Esophagus muscularis mucosa (tissue), 4 donors: ENCODE results near the gene FKBP8. TPM values are rescaled to one million over a fixed set of nuclear protein-coding genes. Genes with fewer than 3 reads are reported as not detected.
"Not testable (repeated sequence)": the region's sequence is repeated elsewhere in the genome, so short reads cannot be mapped to it uniquely, and the experiment has no call there.

ENCODE experiments used
- DNase-seq: peaks from one replicate; pipeline ENCODE4 v3.0.0-alpha.2; 2017; ENCODE audit errors: extremely low spot score
- H3K27ac ChIP-seq, 4 donors: fragments of 200-600 bp; sonication (generic); replicated peaks in 1 of 4; 1 replicate in 3 of 4; 2 replicates in 1 of 4; pipeline ENCODE4 v1.5.1; 2016 to 2019; ENCODE audit warnings: mild to moderate bottlenecking in 1 of 4
- H3K27me3 ChIP-seq, 4 donors: fragments of 200-600 bp; sonication (generic); one replicate each; pipeline versions ENCODE4 v1.5.1 to v1.6.0; 2016 to 2019
- H3K36me3 ChIP-seq, 4 donors: fragments of 200-600 bp; sonication (generic); one replicate each; pipeline ENCODE4 v1.5.1; 2016 to 2019
- H3K4me1 ChIP-seq, 4 donors: fragments of 200-600 bp; sonication (generic); one replicate each; pipeline ENCODE4 v1.5.1; 2016 to 2019
- H3K4me3 ChIP-seq, 4 donors: fragments of 200-600 bp; sonication (generic); 1 replicate in 2 of 4; 2 replicates in 2 of 4; pipeline ENCODE4 v1.5.1; 2016 to 2019; ENCODE audit warnings: mild to moderate bottlenecking in 4 of 4, moderate library complexity in 1 of 4
- H3K9me3 ChIP-seq, 4 donors: fragments of 200-600 bp; sonication (generic); 1 replicate in 3 of 4; 2 replicates in 1 of 4; pipeline ENCODE4 v1.5.1; 2016 to 2019
- EP300 ChIP-seq: sonication (generic); formaldehyde crosslinking; IDR thresholded peaks from one replicate; pipeline ENCODE4 v1.6.1; 2017; ENCODE audit warnings: antibody characterized with exemption
- POLR2A ChIP-seq: fragments of 450-650 bp; IDR thresholded peaks from one replicate; pipeline ENCODE4 v1.6.1; 2017; ENCODE audit warnings: antibody characterized with exemption, moderate library complexity, mild to moderate bottlenecking, low read depth
- POLR2AphosphoS5 ChIP-seq, 2 donors: sonication (generic); formaldehyde crosslinking; IDR thresholded peaks; one replicate each; pipeline ENCODE4 v1.6.1; 2017; ENCODE audit warnings: antibody characterized with exemption in 2 of 2
- WGBS: methylation state at CpG from one replicate; pipeline ENCODE4 v1.1.5; 2018; 5-methylcytosine and 5-hydroxymethylcytosine counted together
- intact Hi-C: fragments of 100-400 bp; cut with DNase I; formaldehyde crosslinking; loops from one replicate; pipeline ENCODE4 v1.15.1; 2023
- total RNA-seq, 4 donors: library from RNA; depleted of rRNA; stranded (reverse); fragments of >200 nt; gene quantifications; one replicate each; pipeline versions ENCODE4 v1.1.0 to v1.2.1, GENCODE V29; 2016
- TF ChIP-seq, protein P1 (sequence below), 3 experiments: fragments of 200-600 bp in 2 of 3; fragments of 450-650 bp in 1 of 3; sonication (generic) in 2 of 3; IDR thresholded peaks; one replicate each; pipeline ENCODE4 v1.5.1; 2017 to 2019; ENCODE audit warnings: antibody characterized with exemption in 3 of 3, mild to moderate bottlenecking in 2 of 3, moderate library complexity in 1 of 3

The FKBP8 gene
- total RNA-seq, 4 donors from 2014 or later: 420 to 568 (median 430) TPM

DNA sequence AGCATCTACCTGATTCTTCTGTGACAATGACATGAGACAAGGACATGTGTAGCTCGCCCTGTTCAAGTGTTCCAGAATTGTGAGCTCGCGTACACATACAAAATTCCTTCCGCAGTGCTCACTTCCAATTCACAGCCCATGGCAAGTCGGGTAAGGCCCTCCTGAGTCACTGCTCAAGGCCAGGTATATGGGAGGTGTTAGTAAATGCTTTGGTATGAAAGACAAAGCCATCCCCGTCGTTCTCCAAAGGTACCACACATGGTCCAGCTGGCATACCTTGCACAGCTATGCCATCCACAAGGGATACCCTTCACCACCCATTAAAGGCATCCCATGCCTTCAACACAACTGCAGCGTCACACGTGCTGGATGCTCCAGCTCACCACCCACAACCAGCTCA lies 17.1 kb downstream of the FKBP8 start:
- Histone ChIP-seq H3K27me3 (no peaks in the 10 kb centered on the region), H3K4me1 (peaks cover 0 to 11% (median 11%) of the 10 kb centered on the region in 4 donors), H3K4me3 (no peak overlapping the region), H3K36me3 (peaks cover 3 to 10% (median 5%) of the 10 kb centered on the region in 4 donors), H3K9me3 (no peaks in the 10 kb centered on the region), H3K27ac (no peak overlapping the region)
- 90% methylated on average over 9 of the region's 9 CpGs for whole genome bisulfite sequencing
- no peak for DNase-seq
- TF ChIP-seq POLR2AphosphoS5 (IDR thresholded peaks at IDR 0.05): no peak
- TF ChIP-seq EP300: no peak
- no peak for TF ChIP-seq POLR2A
- TF ChIP-seq, protein P1, sequence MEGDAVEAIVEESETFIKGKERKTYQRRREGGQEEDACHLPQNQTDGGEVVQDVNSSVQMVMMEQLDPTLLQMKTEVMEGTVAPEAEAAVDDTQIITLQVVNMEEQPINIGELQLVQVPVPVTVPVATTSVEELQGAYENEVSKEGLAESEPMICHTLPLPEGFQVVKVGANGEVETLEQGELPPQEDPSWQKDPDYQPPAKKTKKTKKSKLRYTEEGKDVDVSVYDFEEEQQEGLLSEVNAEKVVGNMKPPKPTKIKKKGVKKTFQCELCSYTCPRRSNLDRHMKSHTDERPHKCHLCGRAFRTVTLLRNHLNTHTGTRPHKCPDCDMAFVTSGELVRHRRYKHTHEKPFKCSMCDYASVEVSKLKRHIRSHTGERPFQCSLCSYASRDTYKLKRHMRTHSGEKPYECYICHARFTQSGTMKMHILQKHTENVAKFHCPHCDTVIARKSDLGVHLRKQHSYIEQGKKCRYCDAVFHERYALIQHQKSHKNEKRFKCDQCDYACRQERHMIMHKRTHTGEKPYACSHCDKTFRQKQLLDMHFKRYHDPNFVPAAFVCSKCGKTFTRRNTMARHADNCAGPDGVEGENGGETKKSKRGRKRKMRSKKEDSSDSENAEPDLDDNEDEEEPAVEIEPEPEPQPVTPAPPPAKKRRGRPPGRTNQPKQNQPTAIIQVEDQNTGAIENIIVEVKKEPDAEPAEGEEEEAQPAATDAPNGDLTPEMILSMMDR (IDR thresholded peaks at IDR 0.05): no peak
- intact Hi-C loops: no loop called here

DNA sequence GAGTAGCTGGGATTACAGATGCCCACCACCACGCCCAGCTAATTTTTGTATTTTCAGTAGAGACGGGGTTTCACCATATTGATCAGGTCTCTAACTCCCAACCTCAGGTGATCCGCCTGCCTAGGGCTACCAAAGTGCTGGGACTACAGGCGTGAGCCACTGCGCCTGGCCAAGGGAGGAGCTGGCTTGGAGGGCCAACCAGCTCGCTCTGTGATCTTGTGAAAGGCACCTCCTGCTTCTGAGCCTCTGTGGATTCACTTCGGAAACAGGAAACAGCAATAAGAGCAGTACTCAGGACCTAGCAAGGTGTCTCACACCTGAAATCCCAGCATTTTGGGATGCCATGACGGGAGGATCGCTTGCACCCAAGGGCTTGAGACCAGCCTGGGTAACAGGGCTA lies 19.5 kb downstream of the FKBP8 start:
- TF ChIP-seq POLR2AphosphoS5 (IDR thresholded peaks at IDR 0.05) (no peak), POLR2A (no peak), EP300 (no peak)
- TF ChIP-seq, protein P1 (IDR thresholded peaks at IDR 0.05): no peak
- peaks cover 15 to 30% (median 21%) of the 10 kb centered on the region in 4 donors for H3K4me1 ChIP-seq

DNA sequence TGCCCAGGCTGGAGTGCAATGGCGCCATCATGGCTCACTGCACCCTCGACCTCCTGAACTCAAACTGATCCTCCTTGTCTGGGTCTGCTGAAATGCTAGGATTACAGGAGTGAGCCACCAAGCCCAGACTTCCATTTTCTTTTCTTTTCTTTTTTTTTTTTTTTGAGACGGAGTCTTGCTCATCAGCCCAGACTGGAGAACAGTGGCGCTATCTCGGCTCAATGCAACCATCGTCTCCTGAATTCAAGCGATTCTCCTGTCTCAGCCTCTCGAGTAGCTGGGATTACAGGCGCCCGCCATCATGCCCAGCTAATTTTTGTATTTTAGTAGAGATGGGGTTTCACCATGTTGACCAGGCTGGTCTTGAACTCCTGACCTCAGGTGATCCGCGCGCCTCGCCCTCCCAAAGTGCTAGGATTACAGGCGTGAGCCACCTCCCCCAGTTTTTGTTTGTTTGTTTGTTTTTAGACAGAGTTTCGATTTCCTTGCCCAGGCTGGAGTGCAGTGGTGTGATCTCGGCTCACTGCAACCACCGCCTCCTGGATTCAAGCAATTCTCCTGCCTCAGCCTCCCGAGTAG lies 20.4 kb downstream of the FKBP8 start:
- not testable (repeated sequence) for H3K27me3 ChIP-seq, DNase-seq, H3K36me3 ChIP-seq, H3K9me3 ChIP-seq
- Histone ChIP-seq H3K27ac (peak overlapping the region; percentile 64 to 99 (median 82)), H3K4me3 (peak overlapping the region; percentile 24 to 98 (median 28)), H3K4me1 (peaks cover 18 to 39% (median 29%) of the 10 kb centered on the region in 4 donors)
- WGBS: 72% methylated on average over 19 of the region's 19 CpGs
- intact Hi-C loops: loop anchor here (5.0 kb wide), 3 partner anchors 34 to 61 kb away; partner anchors contain the start of gene KXD1

More for the DNA sequence above, 19.5 kb downstream of the FKBP8 start:
- no peak overlapping the region for H3K27ac ChIP-seq
- intact Hi-C loops: loop anchor here (5.0 kb wide), 3 partner anchors 33 to 62 kb away; partner anchors contain the start of gene KXD1
- H3K4me3 ChIP-seq: no peak overlapping the region
- H3K27me3 ChIP-seq: no peaks in the 10 kb centered on the region
- DNase-seq: no peak
- H3K36me3 ChIP-seq: no peaks in the 10 kb centered on the region
- no peaks in the 10 kb centered on the region for H3K9me3 ChIP-seq
- 88% methylated on average over 3 of the region's 9 CpGs for WGBS

DNA sequence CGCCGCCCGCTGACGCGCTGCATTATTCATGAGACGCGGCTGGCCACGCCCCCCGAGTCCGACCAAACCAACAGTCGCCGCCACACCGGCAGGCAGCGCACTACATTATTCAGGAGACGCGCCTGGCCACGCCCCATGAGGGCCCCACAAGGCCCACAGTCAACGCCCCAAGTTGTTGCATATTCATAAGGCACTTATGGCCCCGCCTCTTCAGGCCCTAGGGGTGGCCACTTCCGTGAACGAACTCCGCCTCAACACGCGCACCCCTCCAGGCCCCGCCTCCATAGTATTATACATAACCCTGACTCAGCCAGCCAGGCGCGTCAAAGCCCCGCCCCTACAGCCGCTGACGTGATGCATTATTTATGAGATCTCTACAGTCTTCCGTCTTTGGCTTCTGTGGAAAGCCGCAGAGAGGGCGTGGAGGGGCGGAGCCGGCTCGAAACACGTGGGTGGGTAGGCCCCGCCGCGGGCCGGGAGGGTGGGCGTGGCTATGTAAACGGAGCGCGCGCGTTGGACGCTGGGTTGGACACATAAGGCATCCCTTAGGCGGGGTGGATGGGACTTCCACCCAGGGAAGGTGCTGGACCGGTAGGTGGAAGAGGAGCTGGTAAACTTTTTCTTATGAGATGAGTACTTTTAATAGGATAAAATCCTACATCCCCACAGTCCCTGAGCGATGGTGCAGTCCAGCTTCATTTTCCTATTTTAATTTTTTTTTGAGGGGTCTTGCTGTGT lies 21.1 kb downstream of the FKBP8 start:
- peaks cover 18 to 43% (median 30%) of the 10 kb centered on the region in 4 donors for H3K4me1 ChIP-seq
- no peaks in the 10 kb centered on the region for H3K9me3 ChIP-seq
- peak; percentile 100 for DNase-seq
- no peaks in the 10 kb centered on the region for H3K27me3 ChIP-seq
- WGBS: under 1% methylated on average over 36 of the region's 51 CpGs
- intact Hi-C loops: loop anchor here (5.0 kb wide), 3 partner anchors 35 to 60 kb away; partner anchors contain the start of gene KXD1
- H3K36me3 ChIP-seq: no peaks in the 10 kb centered on the region
- peak overlapping the region; percentile 96 to 99 (median 98) for H3K27ac ChIP-seq
- TF ChIP-seq, protein P1 (IDR thresholded peaks at IDR 0.05): peak in 2 of 3 experiments; percentile 6 to 26
- TF ChIP-seq EP300 (no peak), POLR2AphosphoS5 (IDR thresholded peaks at IDR 0.05) (peak; percentile 61 to 88), POLR2A (no peak)
- peak overlapping the region; percentile 91 to 99 (median 95) for H3K4me3 ChIP-seq

DNA sequence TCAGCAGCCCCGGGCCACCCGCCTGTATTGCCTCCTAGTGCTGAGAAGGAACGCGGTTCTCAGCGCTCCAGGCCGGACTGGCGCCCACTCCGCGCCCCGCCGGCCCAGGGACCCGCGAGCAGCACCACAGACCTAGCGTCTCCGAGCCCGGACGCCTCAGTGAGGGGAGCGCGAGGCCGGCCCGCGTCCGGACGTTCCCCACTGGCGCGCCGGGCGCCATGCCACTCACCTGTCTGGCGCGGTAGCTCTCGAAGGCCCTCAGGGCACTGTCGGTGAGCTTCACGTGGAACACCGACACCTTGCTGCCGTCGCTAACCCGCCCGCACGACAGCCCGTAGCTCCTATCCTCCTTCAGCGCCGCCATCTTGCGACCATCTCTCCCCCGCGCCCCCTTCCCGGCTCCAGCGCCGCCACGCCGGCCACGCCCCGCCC lies 21.7 kb downstream of the FKBP8 start, which contains the start of gene ELL:
TSS of gene ELL (minus strand) at position 379 of the 432 bp plus-strand sequence. CDS start at position 364, 15 bp downstream.
- Histone ChIP-seq H3K4me1 (peaks cover 21 to 49% (median 35%) of the 10 kb centered on the region in 4 donors), H3K27ac (peak within 1 kb of the TSS; percentile 96 to 99 (median 98)), H3K4me3 (peak within 1 kb of the TSS; percentile 91 to 99 (median 95)), H3K36me3 (no peaks in the 10 kb centered on the region), H3K9me3 (no peaks in the 10 kb centered on the region), H3K27me3 (no peaks in the 10 kb centered on the region)
- intact Hi-C loops: loop anchor here (5.0 kb wide), 3 partner anchors 36 to 59 kb away; partner anchors contain the start of gene KXD1
- under 1% methylated on average over 24 of the region's 52 CpGs for WGBS
- DNase-seq: no peak
- TF ChIP-seq, protein P1 (IDR thresholded peaks at IDR 0.05): no peak
- TF ChIP-seq POLR2AphosphoS5 (IDR thresholded peaks at IDR 0.05) (peak; percentile 84 to 99), EP300 (no peak), POLR2A (peak; percentile 98)
